Stimulated activated naive CD4-positive, alpha-beta T cell (primary cell): Measurements from ENCODE around the gene DAPK2.
"Not testable (repeated sequence)": the region's sequence is repeated elsewhere in the genome, so short reads cannot be mapped to it uniquely, and the experiment has no call there.

Source experiments
- DNase-seq, 6 experiments: peaks; one replicate each; lab custom pipeline; 2025; lab: John Stamatoyannopoulos, UW

Gene DAPK2

GRCh38 chr15:64053674-64054073, 7.4 kb upstream of the DAPK2 start:
- DNase-seq = not testable (repeated sequence)

- DNase-seq = no peak
Measured at GRCh38 chr15:64052925-64053491, 6.7 kb upstream of the DAPK2 start.

- DNase-seq = no peak
Measured at GRCh38 chr15:64051407-64052259, 5.3 kb upstream of the DAPK2 start.

GRCh38 chr15:64051093-64051402, 4.8 kb upstream of the DAPK2 start:
- DNase-seq = no peak

- no peak for DNase-seq
Measured at GRCh38 chr15:64050281-64051092, 4.2 kb upstream of the DAPK2 start.

- DNase-seq = no peak
Measured at GRCh38 chr15:64048781-64049460, 2.6 kb upstream of the DAPK2 start.

- no peak for DNase-seq
Measured at GRCh38 chr15:64045774-64046420, 388 bp downstream of the DAPK2 start.

DNA sequence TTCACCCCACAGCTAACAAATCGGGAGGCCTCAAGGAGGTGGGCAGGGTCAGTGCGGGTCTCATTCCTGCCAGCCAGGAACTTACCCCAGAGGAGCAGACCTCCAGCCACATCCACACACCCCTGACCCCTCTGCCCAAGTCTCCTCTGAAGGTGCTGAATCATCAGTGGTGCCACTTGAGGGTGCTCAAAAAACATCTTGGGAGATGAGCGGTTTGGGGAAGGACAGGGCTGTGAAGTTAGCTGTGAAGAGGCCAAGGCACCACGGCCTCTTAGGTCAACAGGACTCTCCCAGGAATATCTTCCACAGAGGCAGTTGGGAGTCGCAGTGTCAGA, 1.2 kb downstream of the DAPK2 start:
- no peak for DNase-seq

DNA sequence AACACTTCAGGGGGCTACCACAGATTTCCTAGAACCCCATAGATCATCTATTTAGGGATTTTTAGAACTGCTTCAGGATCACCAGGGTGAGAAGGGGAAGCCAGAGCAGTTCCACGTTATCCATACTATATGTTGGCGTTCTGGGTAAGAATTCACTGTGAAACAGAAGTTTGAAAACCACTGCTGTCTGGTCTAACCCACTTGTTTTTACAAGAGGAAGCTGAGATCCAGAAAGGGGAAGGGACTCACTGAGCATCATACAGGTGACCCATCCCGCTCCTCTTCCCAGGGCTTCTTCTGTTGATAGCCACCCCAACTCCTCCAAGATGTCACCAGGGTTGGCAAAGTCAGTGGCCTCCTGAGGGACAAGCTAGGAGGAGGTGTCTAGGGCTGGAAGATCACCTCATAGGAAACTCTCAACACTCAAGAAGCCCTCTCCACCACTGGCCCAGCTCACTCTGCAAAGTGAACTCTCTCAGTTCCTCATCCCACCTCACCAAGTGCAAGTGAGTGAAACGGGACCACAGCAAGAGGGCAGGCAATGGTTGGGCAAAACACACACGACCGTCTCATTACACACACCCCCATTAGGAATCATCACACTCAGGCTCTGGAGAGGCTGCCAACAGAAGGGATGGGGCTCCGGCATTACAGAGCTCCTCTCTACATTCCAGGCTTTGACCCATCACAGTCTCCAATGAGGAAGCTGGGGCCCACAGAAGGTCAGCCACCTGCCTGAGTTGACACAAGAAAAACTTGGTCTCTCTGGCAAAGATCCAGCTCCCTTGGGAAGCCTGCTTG, 1.8 kb downstream of the DAPK2 start:
- DNase-seq = no peak

GRCh38 chr15:64038878-64039610, 7.2 kb downstream of the DAPK2 start:
- DNase-seq = no peak

GRCh38 chr15:64037966-64038365, 8.3 kb downstream of the DAPK2 start:
- no peak for DNase-seq

GRCh38 chr15:64037116-64037515, 9.2 kb downstream of the DAPK2 start:
- no peak for DNase-seq

DNA sequence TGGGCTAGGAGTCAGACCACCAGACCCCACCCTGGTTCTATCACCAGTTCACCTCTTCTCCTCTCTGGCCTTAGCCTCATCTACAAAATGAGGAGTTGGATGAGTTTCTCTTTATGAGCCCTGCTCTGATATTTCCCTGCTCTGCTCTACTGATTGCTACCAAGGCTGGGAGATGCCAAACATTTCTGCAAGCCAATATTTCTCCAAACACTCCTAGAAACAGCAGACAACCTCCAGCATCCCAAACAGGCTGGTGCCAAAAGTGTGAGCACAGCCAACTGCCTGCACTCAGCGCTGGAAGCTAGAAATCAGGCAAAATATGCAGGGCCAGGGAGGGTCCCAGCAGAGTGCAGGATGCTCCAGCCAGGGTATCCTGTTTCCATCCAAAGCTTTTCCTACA, 10.8 kb downstream of the DAPK2 start:
- no peak for DNase-seq

- no peak for DNase-seq
Measured at GRCh38 chr15:64034519-64034918, 11.8 kb downstream of the DAPK2 start.

- no peak for DNase-seq
Measured at GRCh38 chr15:64032329-64032728, 14.0 kb downstream of the DAPK2 start.

DNA sequence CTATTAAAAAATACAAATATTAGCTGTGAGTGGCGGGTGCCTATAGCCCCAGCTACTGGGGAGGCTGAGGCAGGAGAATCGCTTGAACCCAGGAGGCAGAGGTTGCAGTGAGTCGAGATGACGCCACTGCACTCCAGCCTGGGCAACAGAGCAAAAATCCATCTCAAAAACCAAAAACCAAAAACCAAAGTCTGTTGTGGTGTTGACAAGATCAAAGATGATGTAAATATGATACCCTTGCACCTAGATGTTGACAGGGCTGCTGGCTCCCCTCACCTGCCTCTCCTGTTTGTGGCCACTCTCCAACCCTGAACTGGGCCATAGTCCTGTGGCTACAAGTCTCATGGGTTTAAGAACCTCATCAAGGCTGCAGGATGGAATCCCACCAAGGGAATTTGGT, 16.2 kb downstream of the DAPK2 start:
- no peak for DNase-seq

- no peak for DNase-seq
Measured at GRCh38 chr15:64029633-64030032, 16.7 kb downstream of the DAPK2 start.

GRCh38 chr15:64029110-64029509, 17.2 kb downstream of the DAPK2 start:
- DNase-seq = no peak

DNA sequence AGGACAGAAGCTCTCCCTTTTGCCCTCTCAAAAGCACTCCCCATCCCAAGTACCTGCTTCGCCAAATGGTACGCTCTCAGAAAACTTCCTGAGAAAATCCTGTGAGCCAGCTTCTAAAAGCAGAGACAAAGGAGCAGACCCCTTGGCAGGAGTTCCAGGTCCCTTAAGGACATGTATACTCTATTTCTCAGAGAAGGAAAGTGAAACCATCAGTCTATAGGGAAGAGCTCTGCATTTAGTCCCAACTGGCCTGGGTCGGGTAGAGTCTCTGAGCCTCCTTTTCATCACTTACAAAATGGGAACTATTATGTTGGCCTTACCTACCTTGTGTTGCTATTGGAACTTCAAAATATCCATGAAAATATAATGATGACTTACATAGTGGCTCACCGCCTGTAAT, 19.7 kb downstream of the DAPK2 start:
- no peak for DNase-seq
